ENCODE measurements around the gene DPP7.
A peak's percentile ranks its signal among the peaks of the same experiment; 100 is the strongest.

DPP7 gene

GRCh38 chr9:137085920-137086530 lies 28.5 kb downstream of the DPP7 start:
- FAIRE-seq = no peak

- FAIRE-seq = no peak
Measured at GRCh38 chr9:137084526-137084925, 30.0 kb downstream of the DPP7 start.

GRCh38 chr9:137083394-137084004 lies 31.0 kb downstream of the DPP7 start:
- FAIRE-seq = peak; percentile 93

GRCh38 chr9:137082925-137083290 lies 31.6 kb downstream of the DPP7 start:
- no peak for FAIRE-seq

- no peak for FAIRE-seq
Measured at GRCh38 chr9:137082222-137082924, 32.2 kb downstream of the DPP7 start.

GRCh38 chr9:137080260-137081122 lies 34.0 kb downstream of the DPP7 start:
- no peak for FAIRE-seq

- no peak for FAIRE-seq
Measured at GRCh38 chr9:137079401-137079787, 35.1 kb downstream of the DPP7 start.

GRCh38 chr9:137078701-137079400 lies 35.7 kb downstream of the DPP7 start:
- no peak for FAIRE-seq

GRCh38 chr9:137077758-137078693 lies 36.5 kb downstream of the DPP7 start:
- no peak for FAIRE-seq

- no peak for FAIRE-seq
Measured at GRCh38 chr9:137077010-137077747, 37.4 kb downstream of the DPP7 start, which contains the start of gene UAP1L1. Gene UAP1L1, plus strand, starts transcription at chr9:137077517. Its CDS starts 16 bp downstream, at chr9:137077533.

GRCh38 chr9:137076636-137077009 lies 37.9 kb downstream of the DPP7 start:
- no peak for FAIRE-seq

- no peak for FAIRE-seq
Measured at GRCh38 chr9:137075275-137075775, 39.2 kb downstream of the DPP7 start.

- FAIRE-seq = no peak
Measured at GRCh38 chr9:137074657-137075274, 39.8 kb downstream of the DPP7 start.

- FAIRE-seq = no peak
Measured at GRCh38 chr9:137073992-137074399, 40.5 kb downstream of the DPP7 start.

- no peak for FAIRE-seq
Measured at GRCh38 chr9:137071282-137071681, 43.3 kb downstream of the DPP7 start.

- FAIRE-seq = no peak
Measured at GRCh38 chr9:137070906-137071275, 43.6 kb downstream of the DPP7 start.

GRCh38 chr9:137070201-137070905 lies 44.2 kb downstream of the DPP7 start, which contains the start of gene SAPCD2:
Gene SAPCD2, minus strand, starts transcription at chr9:137070557. Its CDS starts 97 bp downstream, at chr9:137070460.
- FAIRE-seq = peak; percentile 96

GRCh38 chr9:137069508-137070091 lies 44.9 kb downstream of the DPP7 start:
- no peak for FAIRE-seq
